LNCAP (cell line): ENCODE data around the gene MRO.

Experiments
- CTCF ChIP-seq: fragments of 450-650 bp; IDR thresholded peaks from 2 replicates; pipeline ENCODE4 v1.5.1; 2017; ENCODE audit warnings: mild to moderate bottlenecking

Gene MRO

GRCh38 chr18:50847192-50847591 lies 27.4 kb upstream of the MRO start:
- no peak for TF ChIP-seq CTCF

GRCh38 chr18:50844960-50845359 lies 25.1 kb upstream of the MRO start:
- no peak for TF ChIP-seq CTCF

GRCh38 chr18:50844554-50844953 lies 24.7 kb upstream of the MRO start:
- TF ChIP-seq CTCF: no peak

GRCh38 chr18:50842846-50843245 lies 23.0 kb upstream of the MRO start:
- TF ChIP-seq CTCF: no peak

DNA sequence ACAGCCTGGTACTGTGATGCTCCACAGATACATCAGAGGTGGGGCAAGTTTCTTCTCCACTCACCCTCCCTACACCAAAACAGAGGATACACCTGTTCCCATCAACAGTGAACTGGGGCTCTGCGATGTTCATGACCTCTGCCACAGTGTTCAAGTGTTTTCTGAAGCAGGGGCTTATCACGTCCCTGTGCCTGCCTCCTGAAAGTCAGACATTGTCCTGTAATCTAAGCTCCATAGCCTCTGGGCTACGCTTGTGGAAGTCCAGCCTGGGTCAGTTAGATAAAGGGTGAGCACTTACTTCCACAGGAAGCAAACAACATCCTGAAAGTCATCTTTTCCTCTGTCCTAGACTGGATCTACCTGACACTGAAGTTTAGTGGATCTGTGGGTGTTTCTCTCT lies 20.2 kb upstream of the MRO start:
- no peak for TF ChIP-seq CTCF

- TF ChIP-seq CTCF: no peak
Observed at GRCh38 chr18:50839341-50839740, 19.5 kb upstream of the MRO start.

DNA sequence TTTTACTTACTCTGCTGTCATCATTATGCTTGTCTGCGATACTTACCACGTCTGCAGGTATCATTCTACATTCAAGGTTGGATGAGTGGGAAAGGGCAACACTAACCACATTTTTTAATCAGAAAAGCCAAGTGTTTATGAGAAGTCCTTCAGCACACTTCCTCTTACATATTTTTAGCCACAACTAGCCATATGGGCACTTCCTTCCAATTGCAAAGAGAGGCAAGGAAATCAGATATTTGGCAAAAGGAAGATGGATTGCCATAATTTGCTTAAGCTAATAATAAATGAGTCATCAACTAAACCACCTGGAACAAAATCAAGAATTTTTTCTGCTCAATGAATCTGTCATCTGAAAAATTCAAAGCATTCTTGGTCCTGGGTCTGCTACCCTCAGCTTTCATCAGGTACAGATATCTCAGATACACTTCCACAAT lies 16.7 kb upstream of the MRO start:
- TF ChIP-seq CTCF: no peak

- no peak for TF ChIP-seq CTCF
Observed at GRCh38 chr18:50832754-50833153, 12.9 kb upstream of the MRO start.
